NCI-H2196 (cell line): ENCODE results near the gene OR10H1.
"Not testable (repeated sequence)": the region's sequence is repeated elsewhere in the genome, so short reads cannot be mapped to it uniquely, and the experiment has no call there.

Experiments used
- DNase-seq: peaks from one replicate; lab custom pipeline; 2025; ENCODE audit not compliant: unreplicated experiment; lab: John Stamatoyannopoulos, UW

The OR10H1 gene, protein sequence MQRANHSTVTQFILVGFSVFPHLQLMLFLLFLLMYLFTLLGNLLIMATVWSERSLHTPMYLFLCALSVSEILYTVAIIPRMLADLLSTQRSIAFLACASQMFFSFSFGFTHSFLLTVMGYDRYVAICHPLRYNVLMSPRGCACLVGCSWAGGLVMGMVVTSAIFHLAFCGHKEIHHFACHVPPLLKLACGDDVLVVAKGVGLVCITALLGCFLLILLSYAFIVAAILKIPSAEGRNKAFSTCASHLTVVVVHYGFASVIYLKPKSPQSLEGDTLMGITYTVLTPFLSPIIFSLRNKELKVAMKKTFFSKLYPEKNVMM

GRCh38 chr19:15815306-15815705, at the start of gene OR10H1:
Gene OR10H1 (minus strand): TSS chr19:15815664. CDS start chr19:15808037, 7,627 bp downstream.
- peak; percentile 61 for DNase-seq

DNA sequence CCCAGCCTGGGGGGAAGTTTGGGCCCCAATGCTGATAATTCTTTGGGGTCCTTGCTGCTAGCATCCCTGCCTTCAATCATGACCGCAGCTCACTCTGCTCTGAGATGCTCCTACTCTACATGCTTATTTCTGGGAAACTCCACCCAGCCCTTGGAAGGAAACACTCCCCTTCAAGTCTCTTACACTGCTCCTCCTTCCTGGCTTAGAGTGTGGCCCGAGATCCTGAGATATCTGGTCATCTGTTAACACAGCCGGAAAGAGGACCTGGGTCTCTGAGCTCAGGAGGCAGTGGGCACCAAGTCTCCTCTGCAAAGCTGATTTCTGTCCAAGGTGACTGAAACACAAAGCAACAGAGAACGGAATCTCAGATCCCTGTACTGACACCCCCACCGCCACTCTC, 49.4 kb upstream of the OR10H1 start:
- no peak for DNase-seq

- no peak for DNase-seq
Measured at GRCh38 chr19:15863272-15863671, 47.8 kb upstream of the OR10H1 start.

- DNase-seq = no peak
Measured at GRCh38 chr19:15862444-15862843, 47.0 kb upstream of the OR10H1 start.

DNA sequence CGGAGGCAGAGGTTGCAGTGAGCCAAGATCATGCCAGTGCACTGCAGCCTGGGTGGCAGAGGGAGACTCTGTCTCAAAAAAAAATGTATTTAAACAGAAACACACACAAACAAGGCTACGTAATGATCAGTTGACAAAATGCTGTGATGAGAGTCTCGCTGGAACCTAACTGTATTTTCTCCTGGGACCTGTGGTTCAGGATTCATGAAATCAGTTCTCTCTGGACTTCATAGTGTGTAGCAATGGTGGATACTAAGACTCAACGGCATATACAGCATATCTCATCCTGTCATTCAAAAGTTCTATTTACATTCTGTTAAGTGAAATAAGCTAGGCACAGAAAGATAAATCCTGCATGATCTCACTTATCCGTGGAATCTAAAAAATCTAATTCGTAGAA, 45.1 kb upstream of the OR10H1 start:
- no peak for DNase-seq

DNA sequence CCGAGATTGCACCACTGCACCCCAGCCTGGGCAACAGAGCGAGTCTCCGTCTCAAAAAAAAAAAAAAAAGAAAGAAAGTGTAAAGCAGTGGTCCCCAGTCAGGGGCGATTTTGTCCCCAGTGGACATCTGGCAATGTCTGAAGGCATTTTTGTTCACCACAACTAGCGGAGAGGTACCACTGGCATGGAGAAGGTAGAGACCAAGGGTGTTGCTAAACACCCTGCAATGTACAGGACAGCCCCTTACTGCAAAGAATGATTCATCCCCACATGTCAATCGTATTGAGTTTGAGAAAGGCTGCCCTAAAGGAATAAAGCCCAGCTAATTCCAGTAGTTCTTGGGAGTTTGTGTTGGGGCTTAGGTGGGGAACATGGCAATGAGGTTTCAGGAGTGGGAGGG, 43.7 kb upstream of the OR10H1 start:
- no peak for DNase-seq

GRCh38 chr19:15850385-15850784, 34.9 kb upstream of the OR10H1 start:
- DNase-seq = no peak

DNA sequence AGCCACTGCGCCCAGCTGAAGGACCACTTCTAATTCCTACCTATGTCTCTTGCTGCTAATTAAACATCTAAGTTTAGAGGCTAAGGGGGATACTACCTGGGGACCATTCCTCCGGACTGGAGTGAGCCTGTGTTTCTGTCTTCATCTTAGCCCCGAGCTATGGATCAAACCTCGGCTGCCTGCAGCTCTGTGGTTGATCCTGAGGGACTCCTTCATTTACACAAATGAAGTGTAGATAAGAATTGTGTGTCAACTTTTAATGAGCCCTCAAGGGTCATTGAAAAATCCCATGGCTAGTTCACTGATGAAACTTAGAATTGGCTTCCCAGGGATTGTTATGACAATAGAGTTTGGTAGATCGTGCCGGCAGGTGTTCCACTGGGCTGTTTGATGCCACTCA, 31.5 kb upstream of the OR10H1 start:
- DNase-seq = peak; percentile 56

- peak; percentile 60 for DNase-seq
Measured at GRCh38 chr19:15843894-15844222, 28.4 kb upstream of the OR10H1 start.

DNA sequence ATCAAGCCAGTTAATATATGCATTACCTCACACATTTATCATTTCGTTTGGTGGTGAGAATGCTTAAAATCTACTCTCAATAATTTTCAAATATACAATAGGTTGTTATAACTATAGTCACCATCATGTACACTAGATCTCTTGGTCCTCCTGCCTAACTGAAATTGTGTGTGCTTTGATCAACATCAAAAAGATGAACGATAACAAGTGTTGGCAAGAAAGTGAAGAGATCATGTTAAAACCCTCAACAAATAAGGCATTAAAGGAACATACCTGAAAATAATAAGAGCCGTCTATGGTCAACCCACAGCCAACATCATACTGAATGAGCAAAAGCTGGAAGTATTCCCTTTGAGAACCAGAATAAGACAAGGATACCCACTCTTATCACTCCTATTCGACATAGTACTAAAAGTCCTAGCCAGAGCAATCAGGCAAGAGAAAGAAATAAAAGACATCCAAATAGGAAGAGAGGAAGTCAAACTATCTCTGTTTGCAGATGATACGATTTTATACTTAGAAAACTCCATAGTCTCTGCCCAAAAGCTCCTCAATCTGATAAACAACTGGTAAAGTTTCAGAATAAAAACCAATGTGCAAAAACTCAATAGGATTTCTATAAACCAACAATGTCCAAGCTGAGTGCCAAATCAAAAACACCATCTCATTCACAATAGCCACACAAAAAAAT, 27.9 kb upstream of the OR10H1 start:
- peak; percentile 15 for DNase-seq

GRCh38 chr19:15841875-15842569, 26.6 kb upstream of the OR10H1 start:
- no peak for DNase-seq

DNA sequence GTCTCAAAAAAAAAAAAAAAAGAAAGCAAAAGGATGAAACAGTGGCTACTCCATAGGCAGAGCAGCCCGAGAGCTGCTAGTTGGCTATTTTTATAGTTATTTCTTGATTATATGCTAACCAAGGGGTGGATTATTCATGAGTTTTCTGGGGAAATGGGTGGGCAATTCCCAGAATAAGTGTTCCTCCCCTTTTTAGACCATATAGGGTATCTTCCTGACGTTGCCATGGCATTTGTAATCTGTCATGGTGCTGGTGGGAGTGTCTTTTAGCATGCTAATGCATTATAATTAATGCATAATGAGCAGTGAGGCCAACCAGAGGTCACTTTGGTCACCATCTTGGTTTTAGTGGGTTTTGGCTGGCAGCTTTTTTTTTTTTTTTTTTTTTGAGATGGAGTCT, 25.4 kb upstream of the OR10H1 start:
- DNase-seq = no peak

DNA sequence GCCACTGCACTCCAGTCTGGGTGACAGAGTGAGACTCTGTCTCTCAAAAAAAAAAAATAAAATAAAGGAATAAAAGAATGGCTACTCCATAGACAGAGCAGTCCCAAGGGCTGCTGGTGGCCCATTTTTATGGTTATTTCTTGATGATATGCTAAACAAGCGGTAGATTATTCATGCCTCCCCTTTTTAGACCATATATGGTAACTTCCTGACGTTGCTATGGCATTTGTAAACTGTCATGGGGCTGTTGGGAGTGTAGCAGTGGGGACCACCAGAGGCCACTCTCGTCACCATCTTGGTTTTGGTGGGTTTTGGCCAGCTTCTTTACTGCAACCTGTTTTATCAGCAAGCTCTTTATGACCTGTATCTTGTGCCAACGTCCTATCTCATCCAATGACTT, 24.4 kb upstream of the OR10H1 start:
- not testable (repeated sequence) for DNase-seq

- no peak for DNase-seq
Measured at GRCh38 chr19:15838351-15838750, 22.9 kb upstream of the OR10H1 start.

DNA sequence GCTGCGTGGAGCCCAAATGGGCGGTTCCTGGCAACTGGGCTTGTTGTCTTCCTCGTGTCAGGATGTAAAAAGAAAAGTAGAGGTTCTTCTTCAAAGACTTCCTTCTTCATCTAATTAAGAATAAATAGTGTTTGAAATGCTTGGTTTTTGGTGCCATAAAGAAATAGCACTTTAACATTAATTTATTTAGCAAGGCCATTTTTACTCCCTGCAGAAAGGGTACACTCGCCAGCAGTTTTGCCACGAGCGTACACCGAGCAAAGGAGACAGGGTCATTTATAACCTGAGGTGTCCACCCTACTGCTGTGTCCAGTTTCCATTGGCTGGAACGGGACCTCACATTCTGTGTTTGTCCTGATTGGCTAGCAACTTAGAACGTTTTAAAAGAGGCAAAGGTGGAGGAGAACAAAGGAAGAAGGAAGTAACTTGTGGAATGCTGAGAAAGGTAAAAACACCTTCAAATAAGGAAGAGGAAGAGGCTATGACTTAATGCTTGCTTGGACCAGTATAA, 21.8 kb upstream of the OR10H1 start:
- DNase-seq = peak; percentile 85

DNA sequence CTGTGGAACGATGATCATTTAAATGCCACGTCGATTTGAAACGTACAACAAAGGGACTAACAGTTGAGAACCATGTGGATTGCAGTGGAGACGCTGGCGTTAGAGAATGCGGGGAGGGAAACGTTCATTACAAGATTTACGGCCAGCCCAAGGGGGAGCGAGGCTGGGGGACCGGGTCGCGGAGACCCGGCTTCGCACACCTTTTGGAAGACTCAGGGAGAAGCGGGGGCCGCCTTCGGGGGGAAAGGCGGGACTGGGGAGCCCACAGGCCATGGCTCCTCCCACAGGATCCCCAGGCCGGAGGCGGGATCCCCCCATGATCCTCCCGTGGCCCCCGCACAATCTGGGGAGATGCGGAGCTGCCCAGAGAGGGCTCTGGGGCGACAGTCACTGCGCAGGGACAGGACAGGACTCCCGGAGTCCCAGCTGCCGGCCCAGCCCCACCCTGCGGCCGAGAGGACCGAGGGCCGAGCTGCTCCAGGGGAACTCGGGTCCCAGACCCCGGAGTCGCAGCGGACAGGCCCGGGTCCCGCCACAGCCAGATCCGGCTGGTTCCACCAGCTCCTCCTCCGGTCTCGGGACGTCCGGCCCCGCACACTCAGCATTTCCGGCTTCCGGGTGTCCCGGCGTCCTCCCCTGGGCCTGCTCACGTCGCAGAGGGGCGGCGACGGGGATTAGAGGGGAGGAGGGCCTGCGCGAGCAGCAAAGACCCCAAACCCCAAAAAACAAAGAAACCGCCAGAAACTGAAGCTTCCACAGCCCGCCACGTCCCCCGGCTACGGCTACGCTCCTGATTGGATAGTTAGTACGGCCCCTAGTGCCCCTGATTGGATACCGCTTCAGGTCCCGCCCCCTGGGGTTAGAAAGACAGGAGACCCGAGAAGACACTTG, 21.1 kb upstream of the OR10H1 start:
- peak; percentile 97 for DNase-seq

DNA sequence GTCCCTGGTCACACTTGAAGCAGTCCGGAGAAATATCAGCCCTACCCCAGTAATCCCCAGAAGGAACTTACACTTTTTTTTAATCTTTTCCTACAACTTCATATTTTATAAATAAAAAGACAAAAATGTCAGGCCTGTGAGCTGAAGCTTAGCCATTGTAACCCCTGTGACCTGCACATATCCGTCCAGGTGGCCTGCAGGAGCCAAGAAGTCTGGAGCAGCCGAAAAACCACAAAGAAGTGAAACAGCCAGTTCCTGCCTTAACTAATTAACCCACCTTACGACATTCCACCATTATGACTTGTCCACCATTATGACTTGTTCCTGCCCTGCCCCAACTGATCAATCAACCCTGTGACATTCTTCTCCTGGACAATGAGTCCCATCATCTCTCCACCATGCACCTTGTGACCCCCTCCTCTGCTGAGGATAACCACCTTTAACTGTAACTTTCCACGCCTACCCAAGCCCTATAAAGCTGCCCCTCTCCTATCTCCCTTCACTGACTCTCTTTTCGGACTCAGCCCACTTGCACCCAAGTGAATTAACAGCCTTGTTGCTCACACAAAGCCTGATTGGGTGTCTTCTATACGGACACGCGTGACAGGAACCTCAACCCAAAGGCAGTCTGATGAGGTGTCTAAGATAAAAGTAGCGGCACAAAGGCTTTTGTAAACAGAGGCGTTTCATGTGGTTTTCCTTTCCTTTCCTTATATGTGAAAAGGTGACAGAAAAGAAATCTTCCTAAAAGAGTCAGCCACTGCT, 20.3 kb upstream of the OR10H1 start:
- peak; percentile 51 for DNase-seq

DNA sequence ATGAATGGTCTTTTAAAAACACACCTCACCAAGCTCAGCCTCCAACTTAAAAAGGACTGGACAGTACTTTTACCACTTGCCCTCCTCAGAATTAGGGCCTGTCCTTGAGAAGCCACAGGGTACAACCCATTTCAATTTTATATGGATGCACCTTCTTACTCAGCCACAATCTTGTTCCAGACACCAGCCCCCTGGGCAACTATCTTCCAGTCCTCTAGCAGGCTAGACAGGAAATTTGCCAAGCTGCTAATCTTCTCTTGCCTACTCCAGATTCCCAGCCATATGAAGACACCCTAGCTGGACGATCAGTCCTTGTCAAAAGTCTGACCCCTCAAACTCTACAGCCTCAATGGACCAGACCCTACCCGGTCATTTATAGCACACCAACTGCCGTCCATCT, 18.8 kb upstream of the OR10H1 start:
- DNase-seq = not testable (repeated sequence)

GRCh38 chr19:15831626-15832025, 16.2 kb upstream of the OR10H1 start:
- no peak for DNase-seq

DNA sequence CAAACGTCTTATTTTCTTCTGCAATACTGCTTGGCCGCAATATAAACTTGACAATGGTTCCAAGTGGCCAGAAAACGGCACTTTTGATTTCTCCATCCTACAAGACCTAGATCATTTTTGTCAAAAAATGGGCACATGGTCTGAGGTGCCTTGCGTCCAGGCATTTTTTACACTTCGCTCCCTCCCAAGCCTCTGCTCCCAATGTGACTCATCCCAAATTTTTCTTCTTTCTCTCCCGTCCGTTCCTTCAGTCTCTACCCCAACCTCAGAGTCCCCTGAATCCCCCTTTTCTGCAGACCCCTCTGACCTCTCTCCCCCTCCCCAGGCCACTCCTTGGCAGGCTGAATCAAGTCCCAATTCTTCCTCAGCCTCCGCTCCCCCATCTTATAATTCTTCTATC, 14.3 kb upstream of the OR10H1 start:
- DNase-seq = no peak
